Measurements from ENCODE around the gene CLTA.

GRCh38 chr9:36188212-36188611 is 2.5 kb upstream of the CLTA start:
- TF ChIP-seq CTCF (conservative IDR thresholded peaks at IDR 0.05), result no peak
- no peak for TF ChIP-seq EZH2 (IDR thresholded peaks at IDR 0.05; ENCODE audit: low read depth)

Measured in PC-9 (cell line).